AML-193 (cell line): ENCODE data around the gene LRRC15.

Experiments used
- DNase-seq, 2 experiments: peaks; one replicate each; lab custom pipeline; 2025; lab: John Stamatoyannopoulos, UW

The LRRC15 gene

GRCh38 chr3:194315088-194315964, 54.2 kb downstream of the LRRC15 start:
- DNase-seq: peak; percentile 68 to 72

GRCh38 chr3:194314388-194315068, 55.0 kb downstream of the LRRC15 start:
- no peak for DNase-seq

- no peak for DNase-seq
Measured at GRCh38 chr3:194313560-194314387, 55.8 kb downstream of the LRRC15 start.

GRCh38 chr3:194312743-194313281, 56.7 kb downstream of the LRRC15 start:
- DNase-seq: no peak

GRCh38 chr3:194312186-194312742, 57.3 kb downstream of the LRRC15 start:
- DNase-seq: no peak

GRCh38 chr3:194311000-194311399, 58.5 kb downstream of the LRRC15 start:
- no peak for DNase-seq

GRCh38 chr3:194310060-194310835, 59.3 kb downstream of the LRRC15 start:
- no peak for DNase-seq

- no peak for DNase-seq
Measured at GRCh38 chr3:194308601-194309449, 60.7 kb downstream of the LRRC15 start.

- no peak for DNase-seq
Measured at GRCh38 chr3:194307849-194308248, 61.7 kb downstream of the LRRC15 start.

GRCh38 chr3:194306771-194307640, 62.5 kb downstream of the LRRC15 start:
- peak in 1 of 2 experiments; percentile 31 for DNase-seq

- DNase-seq: peak; percentile 23 to 32
Measured at GRCh38 chr3:194306109-194306686, 63.3 kb downstream of the LRRC15 start.

- DNase-seq: no peak
Measured at GRCh38 chr3:194305356-194306108, 64.0 kb downstream of the LRRC15 start.
